Diencephalon (tissue), 1 donor: ENCODE results near the gene SF3B3. TPM values are rescaled to one million over a fixed set of nuclear protein-coding genes. Genes with fewer than 3 reads are reported as not detected.

Experiments used
- small RNA-seq: library from RNA; depleted of rRNA; stranded (forward); fragments of <200 nt; gene quantifications from one replicate; pipeline ENCODE3, GENCODE V24; 2014
- total RNA-seq: library from RNA; depleted of rRNA; stranded (reverse); fragments of >200 nt; gene quantifications from one replicate; pipeline ENCODE4 v1.2.3, GENCODE V29; 2014

The SF3B3 gene
- total RNA-seq: 104 TPM

GRCh38 chr16:70523743-70524398, at the start of gene SF3B3:
TSS of gene SF3B3 (plus strand) at chr16:70523816. CDS start at chr16:70526657, 2,841 bp downstream.

DNA sequence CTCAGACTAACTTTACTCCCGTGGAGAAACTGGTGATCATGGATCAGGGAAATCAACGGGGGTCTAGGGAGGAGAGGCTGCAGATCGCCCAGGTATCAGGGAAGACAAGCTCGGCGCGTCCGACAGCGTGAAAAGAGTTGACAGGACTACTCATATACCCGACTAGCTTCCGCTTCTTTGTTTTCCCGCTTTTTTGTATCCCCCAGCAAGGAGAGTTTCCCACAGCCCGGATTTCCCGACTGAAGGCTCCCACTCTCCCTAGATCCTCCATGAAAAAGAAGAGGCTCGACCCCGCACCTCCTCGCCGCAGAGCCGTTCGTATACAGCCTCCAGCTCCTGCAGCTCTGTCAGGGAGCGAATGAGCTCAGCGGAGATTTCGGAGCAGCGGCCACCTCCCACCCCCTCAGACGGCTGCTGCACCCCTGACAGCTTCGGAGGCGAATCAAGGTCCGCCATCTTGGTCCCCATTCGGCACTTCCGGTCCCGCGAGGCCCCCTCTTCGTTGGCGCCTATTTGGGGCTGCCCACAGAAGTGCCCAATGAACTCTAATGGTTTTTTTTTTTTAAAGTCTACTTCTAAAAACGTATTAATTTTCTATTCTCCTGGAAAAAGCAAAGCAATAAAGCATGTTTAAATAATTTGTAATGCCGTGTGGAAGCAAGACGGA, 407 bp upstream of the SF3B3 start, which contains the start of gene COG4:
Gene COG4 (minus strand): TSS at position 479 of the 667 bp plus-strand sequence. CDS start 11 bp downstream, at position 468.

Small RNA genes within 50 kb of the gene (small RNA-seq; reads per million reads assigned to genes)
- 196 reads per million, percentile 97 among the genes with 10 or more reads in this experiment for gene SNORD111
- gene SNORD111B: 73.0 reads per million, percentile 96 among the genes with 10 or more reads in this experiment

Other genes with a start within 250 kb of the SF3B3 start
- 102 TPM for gene AARS1, start 234.3 kb upstream of the SF3B3 start, total RNA-seq
- gene DDX19B, start 224.6 kb upstream of the SF3B3 start, total RNA-seq: 21.0 TPM
- 44.1 TPM for gene DDX19A, start 176.9 kb upstream of the SF3B3 start, total RNA-seq
- gene ST3GAL2, start 84.7 kb upstream of the SF3B3 start, total RNA-seq: 33.9 TPM
- 7.8 TPM for gene FCSK, start 69.2 kb upstream of the SF3B3 start, total RNA-seq
- 49.6 TPM for gene COG4, start 262 bp upstream of the SF3B3 start, total RNA-seq
- gene IL34, start 122.7 kb downstream of the SF3B3 start, total RNA-seq: 8.5 TPM
- 78.9 TPM for gene MTSS2, start 162.2 kb downstream of the SF3B3 start, total RNA-seq